ENCODE data around the gene BZW2.
"Not testable (repeated sequence)": the region's sequence is repeated elsewhere in the genome, so short reads cannot be mapped to it uniquely, and the experiment has no call there.

Gene BZW2

DNA sequence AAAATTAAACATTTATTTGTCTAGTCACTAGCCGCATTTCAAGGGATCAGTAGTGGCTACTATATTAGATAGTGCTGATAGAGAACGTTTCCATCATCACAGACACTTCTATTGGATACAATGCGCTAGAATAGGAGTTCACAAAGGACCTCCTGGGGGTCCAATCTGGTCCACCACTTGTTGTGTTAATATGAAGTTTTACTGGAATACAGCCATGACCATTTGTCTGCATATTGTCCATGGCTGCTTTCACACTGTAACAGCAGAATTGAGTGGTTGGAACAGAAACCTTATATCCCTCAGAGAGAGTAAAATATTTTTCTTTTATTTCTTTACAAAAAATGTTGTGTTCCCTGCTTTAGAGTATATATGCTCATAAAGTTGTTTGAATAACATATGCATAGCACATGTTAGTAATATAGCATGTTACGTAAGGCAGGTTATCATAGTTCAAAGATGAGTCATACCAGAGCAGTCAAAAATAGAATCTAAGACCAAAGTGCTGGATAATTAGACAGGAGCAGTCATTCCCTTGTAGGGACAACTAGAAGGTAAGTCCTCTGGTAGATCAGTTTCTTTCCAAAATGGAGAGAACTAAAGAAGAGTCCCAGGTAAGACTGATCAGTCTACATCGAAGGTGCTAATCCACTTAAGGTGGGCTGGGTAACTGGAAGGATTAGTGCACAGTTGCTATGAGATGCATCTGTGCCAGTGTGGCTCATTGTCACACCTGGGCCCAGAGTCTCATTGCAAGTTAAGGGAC is 14.9 kb downstream of the BZW2 start:
- TF ChIP-seq TAF1 (IDR thresholded peaks at IDR 0.05; ENCODE audit: borderline replicate concordance, low read depth, low read length) (no peak), POLR2A (IDR thresholded peaks at IDR 0.05; ENCODE audit: low read depth, low read length) (no peak), POLR2AphosphoS5 (IDR thresholded peaks at IDR 0.05; ENCODE audit: low read depth, low read length) (no peak)
- no peak for FAIRE-seq
- no peak for DNase-seq (ENCODE audit: insufficient read length)

DNA sequence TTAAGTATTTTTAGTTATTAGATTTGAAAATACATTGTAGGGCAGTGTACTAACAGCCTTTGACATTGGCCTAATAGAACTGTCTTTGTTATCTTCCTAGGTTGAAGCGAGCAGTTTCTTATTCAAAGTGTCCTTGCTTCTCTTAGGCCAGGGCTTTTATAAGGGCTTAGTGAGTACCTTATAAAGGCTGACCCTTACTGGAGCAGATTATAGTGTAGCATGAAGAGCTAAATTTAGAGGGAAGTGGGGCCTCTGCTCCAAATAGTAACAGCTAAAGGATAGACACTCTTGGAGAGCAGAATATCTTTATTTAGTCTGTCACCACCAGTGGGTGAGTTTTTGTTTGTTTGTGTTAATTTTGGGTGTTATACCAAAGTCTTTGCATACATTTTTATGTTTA is 15.9 kb downstream of the BZW2 start:
- no peak for FAIRE-seq
- no peak for TF ChIP-seq POLR2A (IDR thresholded peaks at IDR 0.05; ENCODE audit: low read depth, low read length)
- TF ChIP-seq TAF1 (IDR thresholded peaks at IDR 0.05; ENCODE audit: borderline replicate concordance, low read depth, low read length), result no peak
- TF ChIP-seq POLR2AphosphoS5 (IDR thresholded peaks at IDR 0.05; ENCODE audit: low read depth, low read length), result no peak
- no peak for DNase-seq (ENCODE audit: insufficient read length)

DNA sequence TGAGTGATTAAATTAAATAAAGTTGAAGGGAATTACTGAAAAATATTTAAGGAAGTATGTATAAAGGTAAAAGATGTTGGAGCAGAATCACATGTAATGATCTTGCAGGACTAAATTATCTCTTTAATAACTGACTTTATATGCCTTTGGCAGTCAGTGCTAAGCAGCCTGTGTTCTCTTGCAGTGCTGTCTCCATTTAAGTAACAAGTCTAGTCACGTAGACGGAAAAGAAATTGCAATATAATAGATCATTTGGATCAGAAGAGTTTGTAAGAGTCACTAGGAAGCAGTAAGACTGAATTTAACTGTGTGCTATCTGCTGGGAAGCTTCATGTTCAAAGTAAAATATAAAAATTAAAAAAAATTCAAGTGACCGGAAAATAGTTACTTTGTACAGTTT is 21.4 kb downstream of the BZW2 start:
- TF ChIP-seq POLR2A (IDR thresholded peaks at IDR 0.05; ENCODE audit: low read depth, low read length), result no peak
- TF ChIP-seq POLR2AphosphoS5 (IDR thresholded peaks at IDR 0.05; ENCODE audit: low read depth, low read length), result no peak
- no peak for TF ChIP-seq TAF1 (IDR thresholded peaks at IDR 0.05; ENCODE audit: borderline replicate concordance, low read depth, low read length)
- no peak for DNase-seq (ENCODE audit: insufficient read length)
- FAIRE-seq, result no peak

DNA sequence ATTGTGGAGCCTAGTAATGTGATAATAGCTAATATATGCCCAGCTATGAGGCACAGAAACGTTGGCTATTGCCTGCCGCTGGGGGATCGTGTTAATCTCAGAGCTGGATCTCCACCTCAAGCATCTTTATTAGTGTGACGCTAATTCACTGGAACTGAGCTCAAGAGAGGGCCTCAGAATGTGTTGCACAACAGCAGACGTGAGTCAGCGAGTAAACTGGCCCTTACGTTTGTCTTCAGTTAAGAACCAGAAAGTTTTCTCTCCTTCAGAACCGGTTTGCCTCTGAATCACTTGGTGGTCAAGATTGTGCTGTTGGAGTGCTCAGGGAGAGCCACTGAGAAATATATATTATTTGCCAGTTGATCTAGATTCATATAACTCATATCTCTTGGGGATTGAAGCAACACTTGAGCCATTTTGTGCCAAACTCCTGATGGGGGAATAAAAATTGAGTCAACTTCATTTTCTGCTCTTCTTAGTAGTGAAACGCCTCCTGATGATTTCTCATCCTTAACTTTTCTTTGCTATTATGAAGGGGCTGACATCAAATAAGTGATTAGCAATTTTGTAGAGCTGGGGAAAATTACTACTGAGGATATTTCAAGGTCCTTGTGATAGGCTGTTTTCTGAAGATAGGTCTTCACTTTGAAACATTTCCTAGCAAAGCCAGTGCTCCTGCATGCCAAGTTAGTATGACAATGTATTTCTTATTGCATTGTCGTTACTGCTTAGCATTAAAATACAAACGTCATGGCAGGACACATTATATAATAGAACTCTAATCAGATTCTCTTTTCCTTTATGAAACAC is 22.3 kb downstream of the BZW2 start:
- TF ChIP-seq POLR2A (IDR thresholded peaks at IDR 0.05; ENCODE audit: low read depth, low read length) (no peak), TAF1 (IDR thresholded peaks at IDR 0.05; ENCODE audit: borderline replicate concordance, low read depth, low read length) (no peak), POLR2AphosphoS5 (IDR thresholded peaks at IDR 0.05; ENCODE audit: low read depth, low read length) (no peak)
- DNase-seq (ENCODE audit: insufficient read length) (no peak), FAIRE-seq (no peak)

DNA sequence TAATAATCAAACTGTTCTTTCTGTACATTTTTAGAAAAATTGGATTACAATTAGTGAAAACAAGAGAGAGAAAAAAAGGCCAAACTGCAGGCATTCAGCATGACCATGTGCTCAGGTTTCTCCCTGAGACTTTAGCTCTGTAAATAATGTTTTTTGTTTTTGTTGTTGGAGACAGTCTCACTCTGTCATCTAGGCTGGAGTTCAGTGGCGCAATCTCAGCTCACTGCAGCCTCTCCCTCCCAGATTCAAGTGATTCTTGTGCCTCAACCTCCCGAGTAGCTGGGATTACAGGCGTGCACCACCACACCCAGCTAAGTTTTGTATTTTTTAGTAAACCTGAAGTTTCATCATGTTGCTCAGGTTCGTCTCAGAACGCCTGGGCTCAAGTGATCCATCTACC is 23.0 kb downstream of the BZW2 start:
- FAIRE-seq (no peak), DNase-seq (ENCODE audit: insufficient read length) (no peak)

DNA sequence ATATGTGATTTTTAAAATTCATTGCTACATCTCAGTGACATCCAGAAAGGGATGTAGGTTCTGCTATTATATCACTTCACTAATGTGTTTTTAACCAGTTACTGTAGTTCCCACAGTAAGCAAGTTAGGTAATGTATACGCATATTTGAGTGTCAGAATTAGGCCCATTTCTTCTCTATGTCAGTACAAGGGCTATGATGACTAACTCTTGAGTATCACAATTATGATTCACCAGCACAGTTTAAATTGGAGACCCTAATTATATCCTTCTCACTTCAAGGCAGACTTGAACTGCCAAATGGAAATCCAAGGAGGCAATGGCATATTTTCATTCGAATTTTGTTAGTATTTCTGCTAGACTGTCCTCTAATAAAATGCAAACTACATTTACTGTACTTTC is 23.6 kb downstream of the BZW2 start:
- TF ChIP-seq TAF1 (IDR thresholded peaks at IDR 0.05; ENCODE audit: borderline replicate concordance, low read depth, low read length) (no peak), POLR2AphosphoS5 (IDR thresholded peaks at IDR 0.05; ENCODE audit: low read depth, low read length) (no peak), POLR2A (IDR thresholded peaks at IDR 0.05; ENCODE audit: low read depth, low read length) (no peak)
- no peak for FAIRE-seq
- DNase-seq (ENCODE audit: insufficient read length), result no peak

More for the DNA sequence above, 23.0 kb downstream of the BZW2 start:
- no peak for TF ChIP-seq TAF1 (IDR thresholded peaks at IDR 0.05; ENCODE audit: borderline replicate concordance, low read depth, low read length)
- TF ChIP-seq POLR2A (IDR thresholded peaks at IDR 0.05; ENCODE audit: low read depth, low read length), result no peak
- no peak for TF ChIP-seq POLR2AphosphoS5 (IDR thresholded peaks at IDR 0.05; ENCODE audit: low read depth, low read length)

DNA sequence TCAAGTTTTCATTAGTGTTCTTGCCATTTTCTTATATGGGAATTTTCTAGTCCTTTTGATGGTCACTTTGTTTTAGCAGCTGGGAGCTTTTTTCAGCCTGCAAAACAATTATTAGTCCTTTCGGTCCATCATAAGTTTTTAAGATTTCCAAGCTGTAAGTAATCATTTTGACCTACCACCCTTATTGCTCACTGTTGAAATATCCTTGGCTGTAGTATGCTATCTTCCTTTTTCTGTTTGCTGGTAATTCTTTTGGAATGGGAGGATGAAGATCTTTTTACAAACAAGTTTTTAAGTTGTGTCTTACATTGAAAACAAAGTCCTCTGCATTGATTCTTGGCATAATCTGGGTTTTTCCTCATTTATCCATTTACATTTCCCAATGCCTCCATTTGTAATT is 24.0 kb downstream of the BZW2 start:
- TF ChIP-seq POLR2AphosphoS5 (IDR thresholded peaks at IDR 0.05; ENCODE audit: low read depth, low read length) (no peak), POLR2A (IDR thresholded peaks at IDR 0.05; ENCODE audit: low read depth, low read length) (no peak), TAF1 (IDR thresholded peaks at IDR 0.05; ENCODE audit: borderline replicate concordance, low read depth, low read length) (no peak)
- DNase-seq (ENCODE audit: insufficient read length) (no peak), FAIRE-seq (no peak)

DNA sequence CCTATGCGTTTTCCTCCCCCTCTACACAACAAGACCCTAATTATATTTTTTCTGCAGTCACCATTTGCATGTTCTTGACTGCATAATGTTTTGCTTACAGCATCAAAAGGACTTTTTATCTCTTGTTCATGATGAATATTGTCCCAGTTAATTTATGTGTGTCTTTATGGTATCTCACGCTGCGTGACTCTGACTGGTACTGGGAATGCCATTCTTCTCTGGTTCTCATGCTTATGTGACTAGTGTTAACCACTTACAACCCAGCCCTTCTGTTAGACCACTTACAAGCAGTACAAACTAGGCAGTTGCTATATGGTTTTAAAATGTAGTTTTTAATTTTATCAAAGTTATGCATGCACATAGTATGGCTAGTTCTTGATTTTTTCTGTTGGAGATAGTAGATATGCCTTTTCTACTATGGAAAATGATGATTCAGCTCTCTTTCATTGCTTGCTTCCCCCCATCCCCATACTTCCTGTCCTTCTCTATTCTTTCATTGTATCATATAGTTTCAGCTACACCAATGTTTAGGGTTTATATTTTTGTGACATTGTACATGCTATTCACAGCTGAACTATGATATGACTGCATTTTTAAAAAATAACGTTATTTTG is 24.9 kb downstream of the BZW2 start:
- DNase-seq (ENCODE audit: insufficient read length) (no peak), FAIRE-seq (no peak)
- TF ChIP-seq TAF1 (IDR thresholded peaks at IDR 0.05; ENCODE audit: borderline replicate concordance, low read depth, low read length) (no peak), POLR2A (IDR thresholded peaks at IDR 0.05; ENCODE audit: low read depth, low read length) (no peak), POLR2AphosphoS5 (IDR thresholded peaks at IDR 0.05; ENCODE audit: low read depth, low read length) (no peak)

DNA sequence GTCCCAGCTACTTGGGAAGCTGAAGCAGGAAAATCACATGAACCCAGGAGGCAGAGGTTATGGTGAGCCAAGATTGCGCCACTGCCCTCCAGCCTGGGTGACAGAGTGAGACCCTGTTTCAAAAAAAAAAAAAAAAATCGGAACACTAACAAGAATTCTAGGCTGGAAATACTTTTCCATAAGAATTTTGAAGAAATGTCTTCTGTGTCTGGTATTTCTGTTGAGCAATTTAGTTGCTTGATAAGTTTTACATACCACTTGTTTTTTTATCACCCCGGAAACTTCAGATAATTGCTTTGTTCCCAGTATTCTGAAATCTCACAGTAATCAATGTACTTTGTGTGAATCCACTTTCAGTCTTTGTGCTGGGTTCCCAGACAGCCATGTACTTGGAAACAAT is 25.8 kb downstream of the BZW2 start:
- TF ChIP-seq POLR2A (IDR thresholded peaks at IDR 0.05; ENCODE audit: low read depth, low read length) (no peak), POLR2AphosphoS5 (IDR thresholded peaks at IDR 0.05; ENCODE audit: low read depth, low read length) (no peak), TAF1 (IDR thresholded peaks at IDR 0.05; ENCODE audit: borderline replicate concordance, low read depth, low read length) (no peak)
- DNase-seq (ENCODE audit: insufficient read length) (no peak), FAIRE-seq (no peak)

DNA sequence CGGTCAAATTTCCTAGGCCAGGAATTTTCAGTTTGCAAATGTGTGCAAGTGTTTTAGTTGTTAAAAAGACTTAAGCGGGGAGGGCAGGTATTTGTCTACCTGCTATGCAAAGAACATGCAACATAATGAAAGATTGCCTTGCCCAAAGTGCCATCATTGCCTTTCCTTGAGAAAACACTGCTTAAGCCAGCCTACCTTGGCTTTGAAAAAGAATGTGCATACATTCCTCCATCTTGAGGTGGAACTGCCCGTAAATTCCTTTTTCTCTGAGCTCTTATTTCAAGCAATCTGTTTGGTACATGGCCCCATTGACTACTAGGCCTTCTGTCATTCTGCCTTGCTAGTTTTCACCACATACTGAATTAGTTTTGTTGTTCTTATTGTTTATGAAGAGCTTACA is 29.3 kb downstream of the BZW2 start:
- TF ChIP-seq POLR2AphosphoS5 (IDR thresholded peaks at IDR 0.05; ENCODE audit: low read depth, low read length) (no peak), POLR2A (IDR thresholded peaks at IDR 0.05; ENCODE audit: low read depth, low read length) (no peak), TAF1 (IDR thresholded peaks at IDR 0.05; ENCODE audit: borderline replicate concordance, low read depth, low read length) (no peak)
- DNase-seq (ENCODE audit: insufficient read length) (no peak), FAIRE-seq (no peak)

DNA sequence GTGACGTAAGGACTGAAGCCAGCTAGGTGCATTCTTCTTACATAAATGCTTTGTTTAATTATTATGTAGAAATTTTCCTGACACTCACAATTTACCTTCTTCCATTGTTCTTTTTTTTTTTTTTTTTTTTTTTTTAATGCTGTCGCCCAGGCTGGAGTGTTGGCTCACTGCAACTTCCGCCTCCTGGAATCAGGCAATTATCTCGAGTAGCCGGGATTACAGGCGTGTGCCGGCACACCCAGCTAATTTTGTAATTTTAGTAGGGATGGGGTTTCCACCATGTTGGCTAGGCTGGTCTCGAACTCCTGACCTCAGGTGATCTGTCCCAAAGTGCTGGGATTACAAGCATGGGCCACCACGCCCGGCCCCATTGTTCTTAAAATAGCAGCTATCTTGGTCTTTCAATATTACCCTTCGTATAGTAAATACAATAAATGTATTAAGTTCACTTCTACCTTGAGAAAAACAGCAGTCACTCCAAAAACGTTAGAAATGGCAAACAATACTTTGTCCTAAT is 32.1 kb downstream of the BZW2 start:
- DNase-seq (ENCODE audit: insufficient read length) (no peak), FAIRE-seq (no peak)
- no peak for TF ChIP-seq POLR2AphosphoS5 (IDR thresholded peaks at IDR 0.05; ENCODE audit: low read depth, low read length)
- TF ChIP-seq POLR2A (IDR thresholded peaks at IDR 0.05; ENCODE audit: low read depth, low read length), result no peak
- no peak for TF ChIP-seq TAF1 (IDR thresholded peaks at IDR 0.05; ENCODE audit: borderline replicate concordance, low read depth, low read length)

DNA sequence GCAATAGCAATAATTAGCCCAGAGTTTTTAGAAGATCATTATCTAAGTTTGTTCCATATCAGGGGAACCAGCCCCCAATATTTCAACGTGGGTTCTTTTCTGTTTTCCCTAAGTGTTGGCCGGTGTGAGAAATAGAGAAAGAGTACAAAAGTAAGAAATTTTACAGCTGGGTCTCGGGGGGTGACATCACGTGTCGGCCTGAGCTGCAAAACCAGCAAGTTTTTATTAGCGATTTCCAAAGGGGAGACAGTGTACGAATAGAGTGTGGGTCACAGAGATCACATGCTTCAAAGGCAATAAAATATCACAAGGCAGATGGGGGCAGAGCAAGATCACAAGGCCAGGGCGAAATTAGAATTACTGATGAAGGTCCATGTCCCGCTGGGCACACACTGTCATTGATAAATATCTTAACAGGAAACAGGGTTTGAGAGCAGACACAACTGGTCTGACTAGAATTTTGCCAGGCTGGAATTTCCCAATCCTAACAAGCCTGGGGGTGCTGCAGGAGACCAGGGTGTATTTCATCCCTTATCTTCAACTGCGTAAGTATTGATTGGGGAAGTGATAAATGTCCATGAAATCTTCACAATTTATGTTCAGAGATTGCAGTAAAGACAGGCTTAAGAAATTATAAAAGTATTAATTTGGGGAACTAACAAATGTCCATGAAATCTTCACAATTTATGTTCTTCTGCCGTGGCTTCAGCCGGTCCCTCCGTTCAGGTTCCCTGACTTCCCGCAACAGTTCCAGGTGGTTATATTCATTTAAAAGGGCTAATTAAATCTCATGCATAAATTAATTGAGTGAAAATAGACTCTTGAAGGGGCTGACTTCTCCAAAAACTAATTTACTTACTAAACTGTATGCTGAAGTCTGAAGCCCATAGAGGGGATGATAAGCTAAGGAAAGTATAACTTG is 32.9 kb downstream of the BZW2 start:
- FAIRE-seq; DNase-seq (ENCODE audit: insufficient read length): not testable (repeated sequence)

All from GM12892 (cell line).